ENCODE measurements around the gene BCDIN3D.

DNA sequence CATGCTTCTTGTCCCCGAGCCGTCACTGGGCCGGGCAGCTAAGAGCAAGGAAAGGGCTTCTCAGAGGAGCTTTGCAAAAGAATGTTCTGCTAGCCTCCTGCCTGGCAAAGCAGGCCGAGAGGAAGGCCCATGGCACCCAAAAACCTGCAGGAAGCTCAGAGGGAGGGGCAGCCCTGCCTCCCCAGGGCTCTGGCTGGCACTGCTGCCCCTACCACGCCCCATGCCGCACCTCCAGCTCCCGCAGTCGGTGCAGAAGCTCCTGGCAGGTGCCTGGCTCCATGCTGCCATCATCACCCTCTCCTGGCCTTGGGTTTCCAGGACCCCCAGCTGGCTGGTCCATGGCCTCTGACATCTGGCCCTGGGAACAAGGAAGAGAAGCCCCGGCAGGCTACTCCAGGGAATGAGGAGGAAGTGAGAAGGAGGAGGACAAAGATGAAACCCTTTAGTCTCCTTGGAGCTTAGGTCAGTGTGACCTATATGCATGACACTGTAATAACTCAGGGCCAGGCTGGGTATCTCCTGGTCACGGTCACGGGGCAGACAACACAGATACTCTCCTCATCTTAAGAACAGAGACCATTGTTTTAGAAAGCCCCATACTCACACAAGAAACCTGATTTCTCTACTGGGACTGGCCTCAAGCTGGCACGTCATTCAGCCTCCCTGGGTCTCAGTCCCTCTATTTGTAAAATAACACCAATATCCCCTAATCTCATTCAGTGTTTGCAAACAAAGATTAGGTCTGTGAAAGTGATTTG, 39.0 kb downstream of the BCDIN3D start:
- TF ChIP-seq EZH2 (IDR thresholded peaks at IDR 0.05; ENCODE audit: insufficient read depth, poor library complexity, severe bottlenecking) (no peak), EZH2phosphoT487 (IDR thresholded peaks at IDR 0.05; ENCODE audit: insufficient read depth, low read depth) (no peak)

Measured in GM23248 (cell line).